ENCODE data around the gene KLHL13.
A peak's percentile ranks its signal among the peaks of the same experiment; 100 is the strongest.
"Not testable (repeated sequence)": the region's sequence is repeated elsewhere in the genome, so short reads cannot be mapped to it uniquely, and the experiment has no call there.

The KLHL13 gene

GRCh38 chrX:118108304-118108703 lies 8.3 kb downstream of the KLHL13 start:
- in situ Hi-C loops (cut with MboI; ENCODE audit: low pct_unique_long_range_greater_than_20kb, low sequenced_read_pairs): no loop called here
- no peak for DNase-seq

GRCh38 chrX:118100091-118100490 lies 16.5 kb downstream of the KLHL13 start:
- DNase-seq: no peak
- in situ Hi-C loops (cut with MboI; ENCODE audit: low pct_unique_long_range_greater_than_20kb, low sequenced_read_pairs): no loop called here

GRCh38 chrX:118088084-118088483 lies 28.5 kb downstream of the KLHL13 start:
- no peak for DNase-seq
- in situ Hi-C loops (cut with MboI; ENCODE audit: low pct_unique_long_range_greater_than_20kb, low sequenced_read_pairs): no loop called here

GRCh38 chrX:118074196-118074595 lies 42.4 kb downstream of the KLHL13 start:
- in situ Hi-C loops (cut with MboI; ENCODE audit: low pct_unique_long_range_greater_than_20kb, low sequenced_read_pairs): no loop called here
- DNase-seq: no peak

- no peak for DNase-seq
- in situ Hi-C loops (cut with MboI; ENCODE audit: low pct_unique_long_range_greater_than_20kb, low sequenced_read_pairs): no loop called here
Observed at GRCh38 chrX:118066867-118067515, 49.6 kb downstream of the KLHL13 start.

GRCh38 chrX:118062817-118063615 lies 53.6 kb downstream of the KLHL13 start:
- DNase-seq: no peak
- in situ Hi-C loops (cut with MboI; ENCODE audit: low pct_unique_long_range_greater_than_20kb, low sequenced_read_pairs): no loop called here

- in situ Hi-C loops (cut with MboI; ENCODE audit: low pct_unique_long_range_greater_than_20kb, low sequenced_read_pairs): no loop called here
- DNase-seq: peak; percentile 49
Observed at GRCh38 chrX:118062048-118062789, 54.4 kb downstream of the KLHL13 start.

- in situ Hi-C loops (cut with MboI; ENCODE audit: low pct_unique_long_range_greater_than_20kb, low sequenced_read_pairs): no loop called here
- no peak for DNase-seq
Observed at GRCh38 chrX:118058924-118059323, 57.7 kb downstream of the KLHL13 start.

- no peak for DNase-seq
- in situ Hi-C loops (cut with MboI; ENCODE audit: low pct_unique_long_range_greater_than_20kb, low sequenced_read_pairs): no loop called here
Observed at GRCh38 chrX:118056870-118057269, 59.7 kb downstream of the KLHL13 start.

GRCh38 chrX:118049713-118050112 lies 66.9 kb downstream of the KLHL13 start:
- peak; percentile 16 for DNase-seq
- in situ Hi-C loops (cut with MboI; ENCODE audit: low pct_unique_long_range_greater_than_20kb, low sequenced_read_pairs): no loop called here

- in situ Hi-C loops (cut with MboI; ENCODE audit: low pct_unique_long_range_greater_than_20kb, low sequenced_read_pairs): no loop called here
Observed at GRCh38 chrX:118047446-118048186, 69.0 kb downstream of the KLHL13 start.

GRCh38 chrX:118039591-118039990 lies 77.0 kb downstream of the KLHL13 start:
- no peak for DNase-seq
- in situ Hi-C loops (cut with MboI; ENCODE audit: low pct_unique_long_range_greater_than_20kb, low sequenced_read_pairs): no loop called here

More at GRCh38 chrX:118047446-118048186, 69.0 kb downstream of the KLHL13 start:
- no peak for DNase-seq

- DNase-seq: no peak
- in situ Hi-C loops (cut with MboI; ENCODE audit: low pct_unique_long_range_greater_than_20kb, low sequenced_read_pairs): no loop called here
Observed at GRCh38 chrX:118038614-118039365, 77.8 kb downstream of the KLHL13 start.

GRCh38 chrX:118026631-118027030 lies 90.0 kb downstream of the KLHL13 start:
- in situ Hi-C loops (cut with MboI; ENCODE audit: low pct_unique_long_range_greater_than_20kb, low sequenced_read_pairs): no loop called here
- DNase-seq: no peak

- DNase-seq: no peak
- in situ Hi-C loops (cut with MboI; ENCODE audit: low pct_unique_long_range_greater_than_20kb, low sequenced_read_pairs): no loop called here
Observed at GRCh38 chrX:118025226-118025625, 91.4 kb downstream of the KLHL13 start.

GRCh38 chrX:118024482-118024881 lies 92.1 kb downstream of the KLHL13 start:
- in situ Hi-C loops (cut with MboI; ENCODE audit: low pct_unique_long_range_greater_than_20kb, low sequenced_read_pairs): no loop called here
- DNase-seq: no peak

GRCh38 chrX:118022753-118023152 lies 93.9 kb downstream of the KLHL13 start:
- in situ Hi-C loops (cut with MboI; ENCODE audit: low pct_unique_long_range_greater_than_20kb, low sequenced_read_pairs): no loop called here
- DNase-seq: no peak

- in situ Hi-C loops (cut with MboI; ENCODE audit: low pct_unique_long_range_greater_than_20kb, low sequenced_read_pairs): no loop called here
- DNase-seq: no peak
Observed at GRCh38 chrX:118016422-118016821, 100.2 kb downstream of the KLHL13 start.

- in situ Hi-C loops (cut with MboI; ENCODE audit: low pct_unique_long_range_greater_than_20kb, low sequenced_read_pairs): not testable (repeated sequence)
Observed at GRCh38 chrX:118002417-118002816, 114.2 kb downstream of the KLHL13 start.

More at GRCh38 chrX:118002417-118002816, 114.2 kb downstream of the KLHL13 start:
- DNase-seq: not testable (repeated sequence)
